GM21619 (cell line): ENCODE data around the gene TMEM140.
"Not testable (repeated sequence)": the region's sequence is repeated elsewhere in the genome, so short reads cannot be mapped to it uniquely, and the experiment has no call there.

ENCODE experiments used
- ATAC-seq: cut with Tn5 transposase; IDR thresholded peaks from one replicate; pipeline ENCODE4 v1.9.1; 2021; ENCODE audit not compliant: unreplicated experiment

TMEM140 gene

GRCh38 chr7:135211946-135212685, 64.2 kb downstream of the TMEM140 start:
- ATAC-seq, result not testable (repeated sequence)

GRCh38 chr7:135213831-135214230, 66.0 kb downstream of the TMEM140 start:
- ATAC-seq, result no peak

GRCh38 chr7:135215180-135215579, 67.3 kb downstream of the TMEM140 start:
- no peak for ATAC-seq

GRCh38 chr7:135215698-135216097, 67.8 kb downstream of the TMEM140 start:
- no peak for ATAC-seq
